Measurements from ENCODE around the gene AIDA. TPM values are rescaled to one million over a fixed set of nuclear protein-coding genes. Genes with fewer than 3 reads are reported as not detected.

The AIDA gene
- total RNA-seq, 1 experiment from 2014 or later = 92.8 TPM

GRCh38 chr1:222709700-222710153, 2.6 kb downstream of the AIDA start:
- H3K4me2 ChIP-seq (ENCODE audit: insufficient read depth, insufficient read length, low read length) = no peak overlapping the region
- no peak for TF ChIP-seq CTCF (conservative IDR thresholded peaks at IDR 0.05)
- no peak overlapping the region for H3T11ph ChIP-seq (ENCODE audit: low read length)
- no peak overlapping the region for H3K23ac ChIP-seq (ENCODE audit: insufficient read length, low read depth, low read length)
- Mint-ChIP-seq H3K9me3 (peaks cover 0 to 14% of the 10 kb centered on the region in 2 experiments), H3K27me3 (ENCODE audit: low read depth) (no peaks in the 10 kb centered on the region), H3K4me1 (peaks cover 14 to 15% of the 10 kb centered on the region in 2 experiments), H3K4me3 (peak overlapping the region; percentile 19 to 88; a peak in 3 of 5 replicates), H3K27ac (peak overlapping the region in 2 of 3 experiments; percentile 2 to 20; a peak in 2 of 7 replicates), H3K36me3 (ENCODE audit: insufficient read depth in 1 of 3, low read depth in 3 of 3) (peaks cover 16 to 31% (median 21%) of the 10 kb centered on the region in 3 experiments)
- H3K9ac ChIP-seq (ENCODE audit: extremely low read depth, insufficient read length, low read length) = no peak overlapping the region
- no peak overlapping the region for H2AFZ ChIP-seq (ENCODE audit: low read length)
- H2BK120ac ChIP-seq (ENCODE audit: low read depth, low read length, poor library complexity, severe bottlenecking) = no peak overlapping the region
- H3K4me1 ChIP-seq (ENCODE audit: insufficient read depth, low read length) = no peaks in the 10 kb centered on the region
- H2BK20ac ChIP-seq (ENCODE audit: low read depth, low read length, poor library complexity, severe bottlenecking) = no peak overlapping the region
- H4K91ac ChIP-seq (ENCODE audit: insufficient read length, low read depth, low read length) = no peak overlapping the region
- no peak overlapping the region for H4K5ac ChIP-seq (ENCODE audit: insufficient read length, low read depth, low read length)
- H2BK5ac ChIP-seq (ENCODE audit: insufficient read length, low read length) = no peak overlapping the region
- no peak overlapping the region for H3K18ac ChIP-seq (ENCODE audit: insufficient read length, low read depth, low read length)
- no peak overlapping the region for H3K27ac ChIP-seq (ENCODE audit: insufficient read length, low read depth, low read length)
- H3K23me2 ChIP-seq (ENCODE audit: insufficient read length, low read depth, low read length, poor library complexity, severe bottlenecking) = peaks cover 5% of the 10 kb centered on the region
- no peaks in the 10 kb centered on the region for H3K9me3 ChIP-seq (ENCODE audit: control insufficient read depth, low read depth, low read length)
- no peaks in the 10 kb centered on the region for H3K27me3 ChIP-seq (ENCODE audit: insufficient read depth, low read length)
- H4K20me1 ChIP-seq (ENCODE audit: control insufficient read depth, insufficient read depth, insufficient read length) = no peaks in the 10 kb centered on the region
- H4K8ac ChIP-seq (replicated peaks; ENCODE audit: insufficient read length, low read depth, low read length) = no peak overlapping the region
- no peak overlapping the region for H2AK5ac ChIP-seq (ENCODE audit: insufficient read length, low read length)
- H3K56ac ChIP-seq (ENCODE audit: insufficient read length, low read depth, low read length) = no peak overlapping the region
- WGBS (ENCODE audit: extremely low coverage, insufficient read length, low lambda C conversion rate) = no CpG with 5 or more reads among the region's 5 CpGs
- no peak overlapping the region for H2BK15ac ChIP-seq (ENCODE audit: low read depth, low read length)
- DNase-seq = no peak
- H3K4ac ChIP-seq (ENCODE audit: low read depth, low read length) = no peak overlapping the region
- H3K79me1 ChIP-seq (ENCODE audit: insufficient read depth, low read depth, low read length, poor library complexity, severe bottlenecking) = peaks cover 2% of the 10 kb centered on the region
- H3K79me2 ChIP-seq (ENCODE audit: insufficient read depth, low read length) = peaks cover 10% of the 10 kb centered on the region; the same call in 1 of the 2 replicates
- H3K14ac ChIP-seq (ENCODE audit: insufficient read depth, low read length) = no peak overlapping the region
- no peak overlapping the region for H2BK12ac ChIP-seq (ENCODE audit: insufficient read length, low read depth, low read length)

Data from H9 (cell line).